Activated gamma-delta T cell (primary cell): ENCODE measurements around the gene COMT.

ENCODE experiments used
- DNase-seq: peaks from one replicate; lab custom pipeline; 2025; lab: John Stamatoyannopoulos, UW

The COMT gene

GRCh38 chr22:19970031-19970478 lies 28.5 kb downstream of the COMT start:
- DNase-seq: no peak

GRCh38 chr22:19970479-19971275 lies 29.1 kb downstream of the COMT start:
- peak; percentile 52 for DNase-seq

- DNase-seq: no peak
Observed at GRCh38 chr22:19971276-19972124, 29.9 kb downstream of the COMT start.

DNA sequence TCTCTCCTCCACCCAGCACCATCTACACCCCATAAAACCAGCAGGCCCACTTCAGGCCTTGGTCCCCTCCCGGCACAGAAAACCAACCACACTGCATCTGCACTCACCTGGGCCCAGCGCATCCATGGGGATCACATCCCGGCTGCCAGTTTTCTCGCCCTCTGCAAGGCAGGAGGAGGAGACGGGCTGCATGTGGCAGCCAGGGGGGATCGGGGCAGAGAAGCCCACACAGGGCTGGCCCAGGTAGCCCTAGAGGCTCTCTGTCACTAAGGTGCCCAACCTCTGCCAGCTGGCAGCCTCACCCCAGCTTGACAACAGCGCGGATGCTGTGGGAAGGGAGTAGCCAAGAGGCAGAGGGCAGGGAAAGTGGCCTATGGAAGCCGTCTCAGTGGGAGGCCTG lies 30.7 kb downstream of the COMT start:
- no peak for DNase-seq

- DNase-seq: no peak
Observed at GRCh38 chr22:19972652-19973550, 31.3 kb downstream of the COMT start.

- DNase-seq: no peak
Observed at GRCh38 chr22:19973551-19974267, 32.1 kb downstream of the COMT start.

GRCh38 chr22:19974268-19974861 lies 32.8 kb downstream of the COMT start:
- DNase-seq: no peak

- DNase-seq: no peak
Observed at GRCh38 chr22:19974935-19975706, 33.5 kb downstream of the COMT start.

DNA sequence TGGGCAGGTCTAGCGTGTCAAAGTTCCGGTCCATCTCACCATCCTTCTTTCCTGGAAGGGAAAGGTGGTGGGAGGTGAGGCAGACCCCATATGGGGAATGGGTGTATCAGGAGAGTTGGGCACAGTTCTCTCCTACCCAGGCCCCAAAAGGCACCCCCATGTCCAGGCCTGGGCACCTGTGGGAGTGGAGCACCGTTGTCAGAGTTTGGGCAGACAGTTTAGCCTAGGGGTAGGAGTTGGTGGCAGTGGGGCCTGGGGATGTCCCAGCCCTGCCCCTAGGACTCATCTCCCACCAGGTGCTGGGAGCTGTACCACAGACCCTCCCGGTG lies 34.1 kb downstream of the COMT start:
- DNase-seq: no peak

GRCh38 chr22:19976671-19977070 lies 35.1 kb downstream of the COMT start:
- no peak for DNase-seq

DNA sequence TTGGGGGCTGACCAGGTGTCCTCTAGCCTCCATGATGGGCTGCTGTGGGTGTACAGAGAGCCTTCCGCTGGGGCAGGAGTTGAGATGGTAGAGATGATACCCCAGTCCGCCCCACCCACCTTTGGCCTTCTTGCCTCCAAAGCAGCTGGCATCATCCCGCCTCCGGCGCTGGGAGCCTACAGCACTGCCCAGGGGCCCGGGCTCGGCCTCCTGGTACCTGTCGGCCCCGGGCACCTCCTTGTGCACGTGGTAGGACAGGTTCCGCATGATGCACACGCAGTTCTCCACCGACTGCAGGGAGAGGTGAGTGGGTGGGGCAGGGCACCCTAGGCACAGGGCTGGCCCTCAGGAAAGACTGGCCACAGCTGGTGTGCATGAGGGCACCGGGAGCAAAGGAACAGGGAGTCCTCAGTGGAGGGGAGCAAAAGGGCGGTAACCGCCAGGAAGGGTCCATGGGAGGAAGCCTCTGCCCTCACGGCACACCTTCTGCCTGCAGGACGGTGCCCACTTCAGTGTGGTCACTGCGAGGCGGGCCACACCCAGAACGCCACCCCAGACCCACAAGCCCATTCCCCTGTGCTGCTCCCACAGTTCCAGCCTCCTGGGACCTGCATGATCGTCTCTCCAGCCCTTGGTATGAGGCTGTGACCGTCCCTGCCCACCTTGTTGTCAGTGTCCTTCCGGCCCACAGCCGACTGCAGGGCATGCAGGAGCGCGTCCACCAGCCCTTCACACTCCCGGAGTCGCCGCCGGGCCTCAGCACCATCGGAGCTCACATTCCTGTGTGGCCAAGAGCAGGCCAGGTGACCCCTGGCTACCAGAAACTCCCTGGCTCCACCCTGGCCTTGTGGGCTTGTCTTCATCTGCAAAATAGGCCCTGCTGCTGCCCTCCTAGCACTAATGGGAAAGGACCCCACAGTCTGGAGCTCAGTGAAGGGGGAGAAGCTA lies 36.0 kb downstream of the COMT start:
- no peak for DNase-seq

DNA sequence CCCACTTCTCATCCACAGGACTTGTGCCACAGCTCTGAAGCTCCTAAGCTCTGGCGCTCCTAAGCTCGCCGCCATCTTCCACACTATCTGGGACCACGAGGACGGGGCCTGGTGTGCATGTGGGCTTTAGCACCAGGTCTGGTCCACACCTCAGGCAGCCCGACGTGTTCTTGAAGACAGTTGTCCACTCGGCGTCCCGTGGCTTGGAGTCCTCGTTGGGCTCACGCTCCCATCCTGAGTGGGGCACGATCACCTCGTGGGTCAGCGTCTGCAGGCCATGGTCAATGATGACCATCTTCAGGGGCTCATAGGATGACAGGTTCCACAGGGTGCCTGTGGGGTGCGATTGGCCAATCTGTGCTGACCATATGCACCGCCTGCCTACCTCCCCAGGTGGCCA lies 37.2 kb downstream of the COMT start:
- no peak for DNase-seq

DNA sequence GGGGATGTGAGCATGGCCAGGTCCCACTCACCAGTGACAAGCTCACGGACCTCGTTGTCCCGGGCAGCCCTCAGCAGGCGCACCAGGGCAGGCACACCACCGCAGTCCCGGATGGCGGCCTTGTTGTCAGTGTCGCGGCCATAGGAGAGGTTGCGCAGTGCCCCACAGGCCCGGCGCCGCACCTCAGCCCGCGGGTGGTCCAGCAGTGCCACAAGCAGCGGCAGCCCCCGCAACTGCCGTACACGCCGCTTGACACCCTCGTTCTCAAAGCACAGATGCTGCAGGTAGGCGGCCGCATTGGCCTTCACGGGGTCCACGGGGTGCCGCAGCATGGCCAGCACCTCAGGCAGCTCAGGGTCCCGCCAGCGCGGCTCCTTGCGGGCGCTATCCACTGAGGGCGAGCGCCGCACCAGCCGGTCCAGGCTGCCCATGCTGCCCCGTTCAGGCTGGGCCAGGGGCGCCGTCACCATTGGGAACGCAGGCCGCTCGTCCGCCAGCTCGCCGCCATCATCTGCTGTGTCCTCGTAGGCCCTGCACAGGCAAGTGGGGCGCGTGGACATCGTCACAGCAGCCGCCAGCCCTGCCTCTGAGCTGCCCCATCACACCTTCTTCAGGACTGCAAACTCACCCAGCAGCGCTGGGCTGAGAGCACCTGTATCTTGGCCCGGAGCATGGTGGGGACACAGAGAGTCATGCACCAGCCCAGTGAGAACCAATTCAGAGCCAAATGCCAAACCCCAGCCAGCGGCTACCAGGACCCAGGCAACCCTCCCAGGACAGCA lies 38.3 kb downstream of the COMT start:
- no peak for DNase-seq

- DNase-seq: no peak
Observed at GRCh38 chr22:19980766-19981165, 39.2 kb downstream of the COMT start.

- DNase-seq: no peak
Observed at GRCh38 chr22:19981171-19981960, 39.8 kb downstream of the COMT start.

- DNase-seq: no peak
Observed at GRCh38 chr22:19981961-19982920, 40.7 kb downstream of the COMT start.
